WTC11 (cell line): ENCODE measurements around the gene ORM2. TPM values are rescaled to one million over a fixed set of nuclear protein-coding genes. Genes with fewer than 3 reads are reported as not detected.

Source experiments
- ATAC-seq: fragments of 200-7000 bp; cut with Tn5 transposase; 2 replicates; pipeline ENCODE4 v1.10.0; 2021; ENCODE audit warnings: mild to moderate bottlenecking, moderate library complexity
- CTCF ChIA-PET: fragments of 300-600 bp; sonication (Branson Sonifier 250); formaldehyde crosslinking; loops from one replicate; lab custom pipeline; 2021; ENCODE audit warnings: antibody characterized with exemption; lab: Charles Lee
- POLR2A ChIA-PET: fragments of 350-600 bp; sonication (Branson Sonifier 250); formaldehyde crosslinking; loops from one replicate; lab custom pipeline; 2021; ENCODE audit warnings: antibody characterized with exemption; lab: Charles Lee
- DNase-seq: peaks from one replicate; pipeline ENCODE4 v3.0.0; 2021; ENCODE audit warnings: low spot score
- H3K27ac Mint-ChIP-seq: 2 replicates; pipeline ENCODE4 v1.8.0; 2021; ENCODE audit warnings: mixed read lengths
- H3K27me3 Mint-ChIP-seq: 2 replicates; pipeline ENCODE4 v1.8.0; 2021; ENCODE audit warnings: low read depth, mild to moderate bottlenecking, moderate library complexity, mixed read lengths
- H3K36me3 Mint-ChIP-seq: 2 replicates; pipeline ENCODE4 v1.8.0; 2021; ENCODE audit warnings: mixed read lengths
- H3K4me1 Mint-ChIP-seq: 2 replicates; pipeline ENCODE4 v1.8.0; 2022; ENCODE audit warnings: mixed read lengths
- H3K4me3 Mint-ChIP-seq: 2 replicates; pipeline ENCODE4 v1.8.0; 2021; ENCODE audit warnings: mild to moderate bottlenecking, moderate library complexity, mixed read lengths
- H3K9me3 Mint-ChIP-seq: 2 replicates; pipeline ENCODE4 v1.8.0; 2021; ENCODE audit warnings: mixed read lengths
- ATF2 ChIP-seq: sonication (generic); formaldehyde crosslinking; IDR thresholded peaks from 2 replicates; pipeline ENCODE4 v1.8.1; 2022; ENCODE audit warnings: low read depth, missing genetic modification reagents, borderline replicate concordance
- CREB1 ChIP-seq: sonication (generic); formaldehyde crosslinking; IDR thresholded peaks from 2 replicates; pipeline ENCODE4 v1.8.0; 2023; ENCODE audit warnings: mild to moderate bottlenecking, missing genetic modification reagents
- E2F4 ChIP-seq: sonication (generic); formaldehyde crosslinking; IDR thresholded peaks from 2 replicates; pipeline ENCODE4 v1.8.1; 2022; ENCODE audit warnings: low read depth, mild to moderate bottlenecking, moderate library complexity, missing genetic modification reagents, borderline replicate concordance
- ELF4 ChIP-seq: sonication (generic); formaldehyde crosslinking; IDR thresholded peaks from 2 replicates; pipeline ENCODE4 v1.8.1; 2022; ENCODE audit warnings: low read depth, mild to moderate bottlenecking, moderate library complexity, missing genetic modification reagents
- IRF1 ChIP-seq: sonication (generic); formaldehyde crosslinking; IDR thresholded peaks from 2 replicates; pipeline ENCODE4 v1.8.0; 2023; ENCODE audit warnings: missing genetic modification reagents
- MAX ChIP-seq: sonication (generic); formaldehyde crosslinking; IDR thresholded peaks from 2 replicates; pipeline ENCODE4 v1.8.0; 2022; ENCODE audit warnings: mild to moderate bottlenecking, missing genetic modification reagents
- MXD4 ChIP-seq: fragments of 250-450 bp; sonication (Bioruptor Pico); IDR thresholded peaks from 2 replicates; pipeline ENCODE4 v1.8.0; 2021; ENCODE audit warnings: mild to moderate bottlenecking, moderate library complexity, borderline replicate concordance
- MYBL2 ChIP-seq: sonication (generic); formaldehyde crosslinking; IDR thresholded peaks from 2 replicates; pipeline ENCODE4 v1.8.1; 2023; ENCODE audit warnings: mild to moderate bottlenecking, moderate library complexity, missing genetic modification reagents
- NR1H2 ChIP-seq: sonication (generic); formaldehyde crosslinking; IDR thresholded peaks from 2 replicates; pipeline ENCODE4 v1.9.0; 2021; ENCODE audit warnings: mild to moderate bottlenecking, moderate library complexity, missing genetic modification reagents
- NR2C2 ChIP-seq: sonication (generic); formaldehyde crosslinking; IDR thresholded peaks from 2 replicates; pipeline ENCODE4 v1.8.0; 2022; ENCODE audit warnings: mild to moderate bottlenecking, missing genetic modification reagents
- RELA ChIP-seq: sonication (generic); formaldehyde crosslinking; IDR thresholded peaks from 2 replicates; pipeline ENCODE4 v1.8.1; 2022; ENCODE audit warnings: missing genetic modification reagents, mild to moderate bottlenecking, borderline replicate concordance
- SMAD3 ChIP-seq: sonication (generic); formaldehyde crosslinking; IDR thresholded peaks from 2 replicates; pipeline ENCODE4 v1.8.0; 2022; ENCODE audit warnings: missing genetic modification reagents, mild to moderate bottlenecking, borderline replicate concordance
- TEAD4 ChIP-seq: sonication (generic); formaldehyde crosslinking; IDR thresholded peaks from 2 replicates; pipeline ENCODE4 v1.8.0; 2022; ENCODE audit warnings: mild to moderate bottlenecking, missing genetic modification reagents
- ZBTB43 ChIP-seq: sonication (generic); formaldehyde crosslinking; IDR thresholded peaks from 2 replicates; pipeline ENCODE4 v1.8.1; 2023; ENCODE audit warnings: mild to moderate bottlenecking, missing genetic modification reagents
- ZNF138 ChIP-seq: sonication (generic); formaldehyde crosslinking; conservative IDR thresholded peaks from 2 replicates; pipeline ENCODE4 v1.8.1; 2022; ENCODE audit warnings: mild to moderate bottlenecking, moderate library complexity, missing genetic modification reagents
- ZNF281 ChIP-seq: sonication (generic); formaldehyde crosslinking; IDR thresholded peaks from 2 replicates; pipeline ENCODE4 v1.8.0; 2023; ENCODE audit warnings: mild to moderate bottlenecking, missing genetic modification reagents
- ZNF317 ChIP-seq: sonication (generic); formaldehyde crosslinking; IDR thresholded peaks from 2 replicates; pipeline ENCODE4 v1.8.1; 2023; ENCODE audit warnings: low read depth, mild to moderate bottlenecking, moderate library complexity, missing genetic modification reagents, borderline replicate concordance
- ZNF396 ChIP-seq: fragments of 250-450 bp; sonication (Bioruptor Pico); IDR thresholded peaks from 2 replicates; pipeline ENCODE4 v1.8.0; 2021; ENCODE audit warnings: mild to moderate bottlenecking, moderate library complexity, borderline replicate concordance
- ZNF425 ChIP-seq: fragments of 250-450 bp; sonication (Bioruptor Pico); conservative IDR thresholded peaks from 2 replicates; pipeline ENCODE4 v1.9.0; 2021; ENCODE audit warnings: mild to moderate bottlenecking
- ZSCAN18 ChIP-seq: fragments of 250-450 bp; sonication (Bioruptor Pico); IDR thresholded peaks from 2 replicates; pipeline ENCODE4 v2.1.2; 2022; ENCODE audit warnings: mild to moderate bottlenecking, moderate library complexity
- total RNA-seq: library from RNA; stranded (reverse); gene quantifications from 3 replicates; pipeline ENCODE4 v1.2.3, GENCODE V29; 2021

Gene ORM2
- total RNA-seq, 1 experiment from 2014 or later, result 1.6 TPM

GRCh38 chr9:114289106-114289505 lies 40.6 kb upstream of the ORM2 start:
- H3K36me3 Mint-ChIP-seq, result peaks cover 29% of the 10 kb centered on the region
- ChIA-PET POLR2A (no interaction called here), CTCF (interaction anchor here (0.8 to 9.0 kb wide), 5 partner anchors 134 to 631 kb away, joined by 3 to 232 read pairs (median 49); partner anchors contain the start of genes COL27A1 and KIF12)
- ATAC-seq, result no peak
- DNase-seq, result no peak
- no peaks in the 10 kb centered on the region for H3K27me3 Mint-ChIP-seq
- H3K4me3 Mint-ChIP-seq, result no peak overlapping the region
- TF ChIP-seq MAX (CRISPR knock-in tag) (no peak), ZSCAN18 (CRISPR knock-in tag) (no peak), ZBTB43 (CRISPR knock-in tag) (no peak), IRF1 (no peak), ZNF317 (no peak), ZNF425 (no peak), NR2C2 (CRISPR knock-in tag) (no peak), ELF4 (CRISPR knock-in tag) (no peak), RELA (CRISPR knock-in tag) (no peak), ZNF138 (CRISPR knock-in tag) (no peak), NR1H2 (CRISPR knock-in tag) (no peak)
- H3K27ac Mint-ChIP-seq, result no peak overlapping the region
- H3K4me1 Mint-ChIP-seq, result peaks cover 7% of the 10 kb centered on the region
- peaks cover 6% of the 10 kb centered on the region; the same call in 1 of the 2 replicates for H3K9me3 Mint-ChIP-seq

GRCh38 chr9:114289571-114290481 lies 39.8 kb upstream of the ORM2 start:
- H3K4me3 Mint-ChIP-seq, result no peak overlapping the region
- H3K27ac Mint-ChIP-seq, result no peak overlapping the region
- POLR2A ChIA-PET, result no interaction called here
- H3K36me3 Mint-ChIP-seq, result peaks cover 33% of the 10 kb centered on the region
- ATAC-seq (no peak), DNase-seq (no peak)
- CTCF ChIA-PET, result interaction anchor here (1.1 to 9.0 kb wide), 17 partner anchors 18 to 211 kb away, joined by 3 to 232 read pairs (median 13); partner anchors contain the start of genes AMBP, COL27A1 and KIF12
- peaks cover 13% of the 10 kb centered on the region for H3K9me3 Mint-ChIP-seq
- no peaks in the 10 kb centered on the region for H3K27me3 Mint-ChIP-seq
- H3K4me1 Mint-ChIP-seq, result peaks cover 7% of the 10 kb centered on the region
- TF ChIP-seq ZNF281 (CRISPR knock-in tag), result no peak
- no peak for TF ChIP-seq CREB1 (CRISPR knock-in tag)
- no peak for TF ChIP-seq TEAD4 (CRISPR knock-in tag)
- TF ChIP-seq MXD4, result no peak
- TF ChIP-seq ELF4 (CRISPR knock-in tag), result no peak
- no peak for TF ChIP-seq ATF2 (CRISPR knock-in tag)
- TF ChIP-seq E2F4 (CRISPR knock-in tag), result no peak
- TF ChIP-seq MYBL2 (CRISPR knock-in tag), result no peak
- no peak for TF ChIP-seq SMAD3 (CRISPR knock-in tag)
- no peak for TF ChIP-seq ZNF396 (CRISPR knock-in tag)
